BJ (cell line): ENCODE data around the gene TTC24. TPM values are rescaled to one million over a fixed set of nuclear protein-coding genes. Genes with fewer than 3 reads are reported as not detected.
"Not testable (repeated sequence)": the region's sequence is repeated elsewhere in the genome, so short reads cannot be mapped to it uniquely, and the experiment has no call there.

Experiments
- CTCF ChIA-PET: fragments of 350-600 bp; formaldehyde crosslinking; extraction: SDS; loops from one replicate; lab custom pipeline; 2021; ENCODE audit warnings: antibody characterized with exemption, inconsistent platforms; lab: Yijun Ruan, JAX
- POLR2A ChIA-PET: fragments of 300-600 bp; sonication (Branson Sonifier 250); formaldehyde crosslinking; extraction: SDS; loops from one replicate; lab custom pipeline; 2021; ENCODE audit warnings: antibody characterized with exemption; lab: Charles Lee
- DNase-seq: peaks from one replicate; pipeline ENCODE4 v3.0.0-alpha.2; 2011; ENCODE audit warnings: low read depth
- H3K27me3 ChIP-seq: 2 replicates; pipeline ENCODE4 v1.6.0; 2011; ENCODE audit warnings: low read length; ENCODE audit not compliant: control insufficient read depth, insufficient read depth
- H3K36me3 ChIP-seq: 2 replicates; pipeline ENCODE4 v1.5.1; 2011; ENCODE audit warnings: low read length; ENCODE audit not compliant: control insufficient read depth, insufficient read depth
- H3K4me3 ChIP-seq: 2 replicates; pipeline ENCODE4 v1.5.1; 2011; ENCODE audit warnings: low read depth, mild to moderate bottlenecking, control low read depth, low read length
- CTCF ChIP-seq: IDR thresholded peaks from 2 replicates; pipeline ENCODE4 v1.5.1; 2011; ENCODE audit warnings: low read depth, mild to moderate bottlenecking, control low read depth, inconsistent platforms, low read length, moderate library complexity; ENCODE audit not compliant: insufficient read depth
- polyA plus RNA-seq: library from polyadenylated mRNA; depleted of rRNA; stranded (reverse); fragments of >200 nt; gene quantifications from 2 replicates; pipeline ENCODE4 v1.2.3, GENCODE V29; 2011; rRNA removed

The TTC24 gene
- polyA plus RNA-seq, 1 experiment: not detected

GRCh38 chr1:156627313-156627880 is 47.9 kb downstream of the TTC24 start:
- no peak overlapping the region for H3K4me3 ChIP-seq
- H3K36me3 ChIP-seq: no peaks in the 10 kb centered on the region
- ChIA-PET POLR2A (no interaction called here), CTCF (interaction anchor here (0.7 to 15.6 kb wide), 26 partner anchors 8 to 300 kb away, joined by 3 to 257 read pairs (median 6); partner anchors contain the start of genes BCAN, HAPLN2, NAXE and NES)
- TF ChIP-seq CTCF: peak; percentile 81
- peaks cover 30% of the 10 kb centered on the region for H3K27me3 ChIP-seq
- no peak for DNase-seq

GRCh38 chr1:156629823-156630449 is 50.4 kb downstream of the TTC24 start:
- DNase-seq: no peak
- CTCF ChIA-PET: interaction anchor here (1.1 to 15.6 kb wide), 7 partner anchors 11 to 184 kb away, joined by 3 to 257 read pairs (median 5); partner anchors contain the start of genes HAPLN2 and NES
- no peak for TF ChIP-seq CTCF
- H3K27me3 ChIP-seq: peaks cover 28% of the 10 kb centered on the region
- no peaks in the 10 kb centered on the region for H3K36me3 ChIP-seq
- POLR2A ChIA-PET: no interaction called here
- H3K4me3 ChIP-seq: no peak overlapping the region

GRCh38 chr1:156631152-156631551 is 51.6 kb downstream of the TTC24 start:
- CTCF ChIA-PET: interaction anchor here (0.6 to 15.6 kb wide), 5 partner anchors 17 to 185 kb away, joined by 3 to 257 read pairs (median 4); partner anchors contain the start of gene NES
- H3K36me3 ChIP-seq, H3K4me3 ChIP-seq, POLR2A ChIA-PET, DNase-seq: not testable (repeated sequence)
- H3K27me3 ChIP-seq: peaks cover 25% of the 10 kb centered on the region

DNA sequence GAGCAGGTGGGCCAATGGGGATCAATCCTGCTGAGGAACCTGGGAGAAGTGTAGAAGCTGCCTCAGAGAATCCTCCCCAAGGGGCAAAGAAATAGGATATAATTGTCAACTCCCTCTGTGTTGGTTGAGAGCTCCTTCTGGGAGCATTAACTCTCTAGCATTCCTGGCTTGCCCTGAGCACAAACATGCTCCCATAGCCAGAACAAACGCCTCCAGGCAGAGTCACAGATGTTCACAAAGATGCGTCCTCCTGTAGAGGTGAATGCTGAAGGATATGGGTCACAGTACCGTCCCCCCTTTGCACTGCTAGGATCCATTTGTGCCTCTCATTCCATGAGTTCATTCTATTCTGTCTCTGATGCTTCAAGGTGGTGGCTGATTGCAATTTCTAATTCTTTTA is 52.8 kb downstream of the TTC24 start:
- POLR2A ChIA-PET: no interaction called here
- CTCF ChIA-PET: interaction anchor here (15.6 kb wide), 1 partner anchor 26 kb away, joined by 257 read pairs; no protein-coding TSS in a partner anchor
- Histone ChIP-seq H3K27me3 (peaks cover 29% of the 10 kb centered on the region), H3K4me3 (no peak overlapping the region), H3K36me3 (no peaks in the 10 kb centered on the region)
- no peak for DNase-seq
- TF ChIP-seq CTCF: no peak

Other genes with a start within 250 kb of the TTC24 start
- gene CCT3, start 241.4 kb upstream of the TTC24 start, polyA plus RNA-seq: 275 and 299 TPM in 2 replicates
- 0.52 and 0.59 TPM in 2 replicates for gene TSACC, start 241.2 kb upstream of the TTC24 start, polyA plus RNA-seq
- gene RHBG, start 210.5 kb upstream of the TTC24 start, polyA plus RNA-seq: not detected in 2 replicates
- gene MEF2D, start 78.9 kb upstream of the TTC24 start, polyA plus RNA-seq: 11.7 and 15.1 TPM in 2 replicates
- 16.9 and 28.1 TPM in 2 replicates for gene IQGAP3, start 7.2 kb upstream of the TTC24 start, polyA plus RNA-seq
- gene NAXE, start 12.1 kb downstream of the TTC24 start, polyA plus RNA-seq: 37.8 and 63.3 TPM in 2 replicates
- 21.2 and 23.9 TPM in 2 replicates for gene GPATCH4, start 21.8 kb downstream of the TTC24 start, polyA plus RNA-seq
- gene HAPLN2, start 39.7 kb downstream of the TTC24 start, polyA plus RNA-seq: not detected in 2 replicates
- gene BCAN, start 62.4 kb downstream of the TTC24 start, polyA plus RNA-seq: 0.02 TPM in 1 of 2 replicates, not detected in the other
- 15.0 and 17.5 TPM in 2 replicates for gene NES, start 97.7 kb downstream of the TTC24 start, polyA plus RNA-seq
- gene CRABP2, start 125.9 kb downstream of the TTC24 start, polyA plus RNA-seq: 52.8 and 75.9 TPM in 2 replicates
- 9.5 and 14.6 TPM in 2 replicates for gene METTL25B, start 148.7 kb downstream of the TTC24 start, polyA plus RNA-seq
- 30.6 and 36.6 TPM in 2 replicates for gene ISG20L2, start 149.0 kb downstream of the TTC24 start, polyA plus RNA-seq
- gene MRPL24, start 161.4 kb downstream of the TTC24 start, polyA plus RNA-seq: 104 and 120 TPM in 2 replicates
- 179 and 180 TPM in 2 replicates for gene HDGF, start 172.0 kb downstream of the TTC24 start, polyA plus RNA-seq
- gene PRCC, start 187.8 kb downstream of the TTC24 start, polyA plus RNA-seq: 60.3 and 93.6 TPM in 2 replicates
- 0.17 TPM in 1 of 2 replicates, not detected in the other for gene SH2D2A, start 237.1 kb downstream of the TTC24 start, polyA plus RNA-seq